Right lobe of liver (tissue), 6 donors: ENCODE measurements around the gene ERFE. TPM values are rescaled to one million over a fixed set of nuclear protein-coding genes. Genes with fewer than 3 reads are reported as not detected.

Experiments
- ATAC-seq, 4 donors: fragments of 200-7000 bp; cut with Tn5 transposase; one replicate each; pipeline ENCODE4 v1.9.1; 2020; ENCODE audit warnings: mild to moderate bottlenecking in 4 of 4, moderate library complexity in 4 of 4
- DNase-seq, 3 donors: peaks; one replicate each; pipeline ENCODE4 v3.0.0-alpha.2; 2020
- H3K27ac ChIP-seq, 3 donors: fragments of 200-600 bp; one replicate each; pipeline ENCODE4 v1.8.0; 2022
- H3K27me3 ChIP-seq, 2 donors: fragments of 200-600 bp; one replicate each; pipeline ENCODE4 v1.8.0; 2022
- H3K36me3 ChIP-seq, 4 donors: fragments of 200-600 bp; sonication (generic) in 1 of 4; one replicate each; pipeline versions ENCODE4 v1.5.1 to v1.8.0; 2017 to 2022; ENCODE audit warnings: control low read depth in 1 of 4
- H3K4me1 ChIP-seq, 4 donors: fragments of 200-600 bp; sonication (generic) in 1 of 4; one replicate each; pipeline versions ENCODE4 v1.5.1 to v1.8.0; 2017 to 2022; ENCODE audit warnings: control low read depth in 1 of 4
- H3K4me3 ChIP-seq, 3 donors: fragments of 200-600 bp; one replicate each; pipeline ENCODE4 v1.8.0; 2022
- H3K9me3 ChIP-seq, 4 donors: fragments of 200-600 bp; sonication (generic) in 1 of 4; one replicate each; pipeline versions ENCODE4 v1.5.1 to v1.8.0; 2017 to 2022; ENCODE audit warnings: control low read depth in 1 of 4
- CTCF ChIP-seq, 4 donors: fragments of 200-600 bp in 3 of 4; fragments of 450-650 bp in 1 of 4; IDR thresholded peaks; one replicate each; pipeline versions ENCODE4 v1.5.1 to v1.8.0; 2016 to 2022; ENCODE audit warnings: antibody characterized with exemption in 4 of 4, mild to moderate bottlenecking in 2 of 4
- POLR2A ChIP-seq: fragments of 450-650 bp; IDR thresholded peaks from one replicate; pipeline ENCODE4 v1.6.1; 2017; ENCODE audit warnings: antibody characterized with exemption, mild to moderate bottlenecking
- WGBS: methylation state at CpG from one replicate; pipeline ENCODE4 v1.1.6; 2018; ENCODE audit warnings: low coverage, low lambda C conversion rate; ENCODE audit not compliant: insufficient coverage; ENCODE audit errors: missing lambda C conversion rate; 5-methylcytosine and 5-hydroxymethylcytosine counted together
- intact Hi-C, 2 donors: fragments of 100-400 bp; cut with DNase I; formaldehyde crosslinking; loops; one replicate each; pipeline versions ENCODE4 v1.11.2 to v1.14.1; 2022
- total RNA-seq, 6 experiments: library from RNA; depleted of rRNA in 2 of 6; stranded (reverse); fragments of >200 nt in 2 of 6; fragmentation: NEBNext Ultra II Directional in 3 of 6; extraction: Animal tissue kit (Norgen Biotek cat#: 25700) in 3 of 6; gene quantifications; one replicate each; pipeline versions ENCODE4 v1.1.0 to v1.2.4, GENCODE V29; 2016 to 2023
- donor health status: DM: no; HTN: yes; CAD: no.
- donor health status: DM: no; HTN: no; CAD: no.
- donor health status: DM: no; HTN: no; CAD: no.
- donor health status: DM: no; HTN: yes; CAD: no.
- donor health status: DM: no; HTN: yes; CAD: no.

ERFE gene
- total RNA-seq, 6 experiments from 2014 or later = 0.27 to 1.4 (median 0.31) TPM; not detected in 3

GRCh38 chr2:238155051-238155760, 3.6 kb upstream of the ERFE start:
- Histone ChIP-seq H3K4me1 (no peaks in the 10 kb centered on the region), H3K27ac (no peak overlapping the region), H3K36me3 (no peaks in the 10 kb centered on the region), H3K9me3 (no peaks in the 10 kb centered on the region), H3K27me3 (no peaks in the 10 kb centered on the region), H3K4me3 (no peak overlapping the region)
- 89% methylated on average over 7 of the region's 19 CpGs for WGBS
- peak in 1 of 4 donors; percentile 36 for ATAC-seq
- DNase-seq = peak in 2 of 3 donors; percentile 19 to 25
- TF ChIP-seq POLR2A = no peak
- no peak for TF ChIP-seq CTCF (IDR thresholded peaks at IDR 0.05)
- intact Hi-C loops = no loop called here

GRCh38 chr2:238155761-238156694, 2.7 kb upstream of the ERFE start:
- Histone ChIP-seq H3K36me3 (no peaks in the 10 kb centered on the region), H3K27ac (no peak overlapping the region), H3K4me3 (no peak overlapping the region), H3K27me3 (no peaks in the 10 kb centered on the region), H3K4me1 (no peaks in the 10 kb centered on the region), H3K9me3 (no peaks in the 10 kb centered on the region)
- ATAC-seq (no peak), DNase-seq (peak in 2 of 3 donors; percentile 10 to 30)
- TF ChIP-seq POLR2A = no peak
- TF ChIP-seq CTCF (IDR thresholded peaks at IDR 0.05) = no peak
- WGBS = 51% methylated on average over 5 of the region's 18 CpGs
- intact Hi-C loops = no loop called here

GRCh38 chr2:238157506-238158017, 1.2 kb upstream of the ERFE start:
- H3K4me1 ChIP-seq = no peaks in the 10 kb centered on the region
- no peak for TF ChIP-seq CTCF (IDR thresholded peaks at IDR 0.05)
- no peak for TF ChIP-seq POLR2A
- H3K9me3 ChIP-seq = no peaks in the 10 kb centered on the region
- no peak for ATAC-seq
- intact Hi-C loops = no loop called here
- 73% methylated on average over 14 of the region's 14 CpGs for WGBS
- H3K4me3 ChIP-seq = no peak overlapping the region
- H3K27me3 ChIP-seq = no peaks in the 10 kb centered on the region
- no peaks in the 10 kb centered on the region for H3K36me3 ChIP-seq
- DNase-seq = peak in 1 of 3 donors; percentile 35
- H3K27ac ChIP-seq = no peak overlapping the region

- intact Hi-C loops = no loop called here
- H3K4me3 ChIP-seq = no peak overlapping the region
- H3K36me3 ChIP-seq = no peaks in the 10 kb centered on the region
- DNase-seq = peak in 2 of 3 donors; percentile 15 to 44
- WGBS = 35% methylated on average over 3 of the region's 21 CpGs
- TF ChIP-seq CTCF (IDR thresholded peaks at IDR 0.05) (no peak), POLR2A (no peak)
- no peaks in the 10 kb centered on the region for H3K9me3 ChIP-seq
- no peak for ATAC-seq
- no peaks in the 10 kb centered on the region for H3K27me3 ChIP-seq
- no peaks in the 10 kb centered on the region for H3K4me1 ChIP-seq
- H3K27ac ChIP-seq = no peak overlapping the region
These were observed 707 bp upstream of the ERFE start for GRCh38 chr2:238158018-238158508.
